Transverse colon (tissue), 4 donors: ENCODE results near the gene PLA2G5. TPM values are rescaled to one million over a fixed set of nuclear protein-coding genes. Genes with fewer than 3 reads are reported as not detected.

Experiments used
- DNase-seq: peaks from one replicate; pipeline ENCODE4 v3.0.0-alpha.2; 2019
- H3K27ac ChIP-seq, 4 donors: fragments of 200-600 bp; sonication (generic); 2 replicates each; pipeline ENCODE4 v1.5.1; 2016 to 2018; ENCODE audit warnings: inconsistent platforms in 4 of 4
- H3K27me3 ChIP-seq: fragments of 200-600 bp; sonication (generic); 2 replicates; pipeline ENCODE4 v1.5.1; 2017; ENCODE audit warnings: inconsistent platforms
- H3K36me3 ChIP-seq, 4 donors: fragments of 200-600 bp; sonication (generic); 2 replicates each; pipeline ENCODE4 v1.5.1; 2017 to 2019; ENCODE audit warnings: inconsistent platforms in 4 of 4
- H3K4me1 ChIP-seq, 4 donors: fragments of 200-600 bp; sonication (generic); 2 replicates each; pipeline ENCODE4 v1.5.1; 2017 to 2020; ENCODE audit warnings: inconsistent platforms in 4 of 4
- H3K4me3 ChIP-seq, 4 donors: fragments of 200-600 bp; sonication (generic); 1 replicate in 1 of 4; 2 replicates in 3 of 4; pipeline versions ENCODE4 v1.5.1 to v1.6.1; 2017 to 2019; ENCODE audit warnings: inconsistent platforms in 4 of 4
- H3K9me3 ChIP-seq, 2 donors: fragments of 200-600 bp; sonication (generic); 2 replicates each; pipeline ENCODE4 v1.5.1; 2017 to 2019; ENCODE audit warnings: inconsistent platforms in 2 of 2
- CTCF ChIP-seq, 5 experiments: fragments of 200-600 bp in 3 of 5; fragments of 450-650 bp in 2 of 5; sonication (generic) in 3 of 5; IDR thresholded peaks; 1 replicate in 2 of 5; 2 replicates in 3 of 5; pipeline ENCODE4 v1.5.1; 2016 to 2017; ENCODE audit warnings: antibody characterized with exemption in 5 of 5, inconsistent platforms in 3 of 5, mild to moderate bottlenecking in 2 of 5, moderate library complexity in 1 of 5
- EP300 ChIP-seq: sonication (generic); formaldehyde crosslinking; IDR thresholded peaks from one replicate; pipeline ENCODE4 v1.6.1; 2017; ENCODE audit warnings: antibody characterized with exemption, low read depth
- POLR2A ChIP-seq: fragments of 450-650 bp; IDR thresholded peaks from one replicate; pipeline ENCODE4 v1.6.1; 2016; ENCODE audit warnings: antibody characterized with exemption, mild to moderate bottlenecking, moderate library complexity
- POLR2AphosphoS5 ChIP-seq, 3 donors: sonication (generic); formaldehyde crosslinking; IDR thresholded peaks; one replicate each; pipeline ENCODE4 v1.6.1; 2016; ENCODE audit warnings: antibody characterized with exemption in 3 of 3
- WGBS, 2 donors: methylation state at CpG; one replicate each; pipeline ENCODE4 v1.1.5; 2018; ENCODE audit warnings: low coverage in 1 of 2; 5-methylcytosine and 5-hydroxymethylcytosine counted together
- in situ Hi-C, 4 donors: fragments of 200-750 bp; cut with MboI; loops; one replicate each; pipeline versions ENCODE4 v1.15.0 to v1.15.1; 2017; ENCODE audit warnings: low sequenced_read_pairs in 3 of 4, low pct_ligation_motif_present in 1 of 4, low pct_unique_long_range_greater_than_20kb in 1 of 4
- intact Hi-C: fragments of 100-400 bp; cut with DNase I; formaldehyde crosslinking; loops from one replicate; pipeline ENCODE4 v1.15.1; 2023; ENCODE audit warnings: low total_unique reads
- total RNA-seq, 4 donors: library from RNA; depleted of rRNA; stranded (reverse); fragments of >200 nt; gene quantifications; one replicate each; pipeline ENCODE4 v1.1.0, GENCODE V29; 2016

The PLA2G5 gene
- total RNA-seq, 4 donors from 2014 or later = 0.60 to 3.1 (median 2.9) TPM; not detected in 1

- Histone ChIP-seq H3K27me3 (no peaks in the 10 kb centered on the region), H3K4me1 (peaks cover 0 to 8% (median 0%) of the 10 kb centered on the region in 4 donors), H3K4me3 (no peak overlapping the region), H3K36me3 (no peaks in the 10 kb centered on the region), H3K9me3 (no peaks in the 10 kb centered on the region), H3K27ac (peak overlapping the region in 1 of 4 donors; percentile 39)
- intact Hi-C loops (loop anchor here (10.0 kb wide), 1 partner anchor 401 kb away; no protein-coding TSS in a partner anchor), in situ Hi-C loops (no loop called here)
- TF ChIP-seq EP300 = no peak
- TF ChIP-seq POLR2A = no peak
- no peak for TF ChIP-seq CTCF (IDR thresholded peaks at IDR 0.05)
- no peak for TF ChIP-seq POLR2AphosphoS5 (IDR thresholded peaks at IDR 0.05)
- WGBS, 2 donors = 80 to 93% methylated on average over 2 to 5 of the region's 5 CpGs
- no peak for DNase-seq
Measured at GRCh38 chr1:20093303-20093702, 23.3 kb downstream of the PLA2G5 start.

GRCh38 chr1:20093940-20094391, 24.0 kb downstream of the PLA2G5 start:
- Histone ChIP-seq H3K9me3 (no peaks in the 10 kb centered on the region), H3K4me1 (peaks cover 0 to 8% (median 0%) of the 10 kb centered on the region in 4 donors), H3K4me3 (no peak overlapping the region), H3K36me3 (no peaks in the 10 kb centered on the region), H3K27ac (peak overlapping the region in 2 of 4 donors; percentile 9 to 48), H3K27me3 (no peaks in the 10 kb centered on the region)
- TF ChIP-seq POLR2A = no peak
- peak in 1 of 3 donors; percentile 39 for TF ChIP-seq POLR2AphosphoS5 (IDR thresholded peaks at IDR 0.05)
- TF ChIP-seq CTCF (IDR thresholded peaks at IDR 0.05) = no peak
- TF ChIP-seq EP300 = no peak
- in situ Hi-C loops = no loop called here
- no peak for DNase-seq
- intact Hi-C loops = loop anchor here (10.0 kb wide), 1 partner anchor 401 kb away; no protein-coding TSS in a partner anchor
- WGBS, 2 donors = 80% methylated on average over 5 of the region's 5 CpGs; no CpG with 5 or more reads in 1 of the 2 donors

- intact Hi-C loops (loop anchor here (10.0 kb wide), 1 partner anchor 399 kb away; no protein-coding TSS in a partner anchor), in situ Hi-C loops (no loop called here)
- 81% methylated on average over 5 of the region's 5 CpGs; no CpG with 5 or more reads in 1 of the 2 donors for WGBS, 2 donors
- Histone ChIP-seq H3K4me1 (peaks cover 0 to 8% (median 0%) of the 10 kb centered on the region in 4 donors), H3K4me3 (no peak overlapping the region), H3K36me3 (no peaks in the 10 kb centered on the region), H3K27me3 (no peaks in the 10 kb centered on the region), H3K9me3 (no peaks in the 10 kb centered on the region), H3K27ac (no peak overlapping the region)
- DNase-seq = no peak
- TF ChIP-seq POLR2AphosphoS5 (IDR thresholded peaks at IDR 0.05) (no peak), EP300 (no peak), POLR2A (no peak), CTCF (IDR thresholded peaks at IDR 0.05) (no peak)
Measured at GRCh38 chr1:20095564-20096434, 25.8 kb downstream of the PLA2G5 start.

- in situ Hi-C loops = no loop called here
- H3K4me3 ChIP-seq = no peak overlapping the region
- TF ChIP-seq EP300 (no peak), CTCF (IDR thresholded peaks at IDR 0.05) (no peak), POLR2A (no peak), POLR2AphosphoS5 (IDR thresholded peaks at IDR 0.05) (no peak)
- no peak overlapping the region for H3K27ac ChIP-seq
- no peaks in the 10 kb centered on the region for H3K9me3 ChIP-seq
- no peaks in the 10 kb centered on the region for H3K27me3 ChIP-seq
- 17 to 74% methylated on average over 1 to 7 of the region's 7 CpGs for WGBS, 2 donors
- H3K4me1 ChIP-seq = peaks cover 0 to 8% (median 0%) of the 10 kb centered on the region in 4 donors
- intact Hi-C loops = loop anchor here (10.0 kb wide), 1 partner anchor 398 kb away; no protein-coding TSS in a partner anchor
- H3K36me3 ChIP-seq = no peaks in the 10 kb centered on the region
- DNase-seq = no peak
Measured at GRCh38 chr1:20096840-20097447, 26.9 kb downstream of the PLA2G5 start.
